Activated CD4-positive, CD25-positive, alpha-beta regulatory T cell treated with anti-CD3 and anti-CD28 coated beads, Interleukin-2, amount 50 U/mL, for 72 hours (primary cell): ENCODE data around the gene ZDHHC14.

Experiments used
- DNase-seq: peaks from one replicate; pipeline ENCODE4 v3.0.0; 2021

The ZDHHC14 gene

DNA sequence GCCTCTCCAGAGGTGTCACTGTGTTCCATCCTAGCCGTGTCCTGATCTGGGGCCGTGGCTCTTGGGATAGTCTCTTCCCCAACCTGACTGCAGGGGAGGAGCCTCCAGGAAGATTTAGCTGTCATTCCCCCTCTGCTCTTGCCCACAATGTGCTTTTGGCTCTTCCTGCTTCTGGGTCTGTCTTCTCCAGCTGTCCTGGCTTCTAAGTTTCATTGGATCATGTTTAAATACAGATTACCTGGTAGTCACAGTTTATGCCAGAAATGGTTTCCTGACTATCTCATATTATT is 139.1 kb downstream of the ZDHHC14 start:
- DNase-seq, result no peak

DNA sequence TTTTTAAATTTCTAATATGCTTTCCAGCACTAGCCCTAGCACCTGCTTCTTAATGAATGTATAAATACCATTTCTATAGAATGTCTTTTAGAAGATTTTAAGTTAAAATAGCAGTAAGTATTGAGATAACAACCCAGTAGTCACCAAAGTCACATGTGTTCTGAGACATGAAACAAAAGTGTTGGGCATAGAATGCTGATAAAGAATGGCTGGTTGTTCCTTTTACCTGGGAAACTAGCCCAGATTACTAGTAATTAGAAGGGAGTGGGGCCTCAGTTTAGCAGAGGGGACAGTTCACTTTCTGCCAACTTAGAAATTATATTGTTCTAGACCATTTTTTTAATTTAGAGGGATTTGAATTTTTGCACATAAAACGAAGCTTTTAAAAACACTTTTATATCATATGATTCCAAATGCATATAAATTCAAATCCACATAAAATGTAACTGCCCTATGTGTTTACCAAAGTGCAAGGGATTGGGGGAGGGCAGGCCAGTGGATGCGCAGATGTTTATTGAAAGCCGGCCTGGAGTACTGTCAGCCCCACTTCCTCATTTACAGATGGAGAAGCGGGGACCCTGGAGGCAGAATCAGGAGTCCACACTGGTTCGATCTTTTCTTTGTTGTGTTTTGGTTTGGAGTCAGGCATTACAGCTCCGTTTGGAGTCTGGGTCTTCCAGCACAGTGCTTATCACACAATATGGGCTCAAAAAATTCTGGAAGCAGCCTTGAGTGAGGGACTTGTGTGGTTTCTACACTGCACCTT is 139.8 kb downstream of the ZDHHC14 start:
- no peak for DNase-seq

DNA sequence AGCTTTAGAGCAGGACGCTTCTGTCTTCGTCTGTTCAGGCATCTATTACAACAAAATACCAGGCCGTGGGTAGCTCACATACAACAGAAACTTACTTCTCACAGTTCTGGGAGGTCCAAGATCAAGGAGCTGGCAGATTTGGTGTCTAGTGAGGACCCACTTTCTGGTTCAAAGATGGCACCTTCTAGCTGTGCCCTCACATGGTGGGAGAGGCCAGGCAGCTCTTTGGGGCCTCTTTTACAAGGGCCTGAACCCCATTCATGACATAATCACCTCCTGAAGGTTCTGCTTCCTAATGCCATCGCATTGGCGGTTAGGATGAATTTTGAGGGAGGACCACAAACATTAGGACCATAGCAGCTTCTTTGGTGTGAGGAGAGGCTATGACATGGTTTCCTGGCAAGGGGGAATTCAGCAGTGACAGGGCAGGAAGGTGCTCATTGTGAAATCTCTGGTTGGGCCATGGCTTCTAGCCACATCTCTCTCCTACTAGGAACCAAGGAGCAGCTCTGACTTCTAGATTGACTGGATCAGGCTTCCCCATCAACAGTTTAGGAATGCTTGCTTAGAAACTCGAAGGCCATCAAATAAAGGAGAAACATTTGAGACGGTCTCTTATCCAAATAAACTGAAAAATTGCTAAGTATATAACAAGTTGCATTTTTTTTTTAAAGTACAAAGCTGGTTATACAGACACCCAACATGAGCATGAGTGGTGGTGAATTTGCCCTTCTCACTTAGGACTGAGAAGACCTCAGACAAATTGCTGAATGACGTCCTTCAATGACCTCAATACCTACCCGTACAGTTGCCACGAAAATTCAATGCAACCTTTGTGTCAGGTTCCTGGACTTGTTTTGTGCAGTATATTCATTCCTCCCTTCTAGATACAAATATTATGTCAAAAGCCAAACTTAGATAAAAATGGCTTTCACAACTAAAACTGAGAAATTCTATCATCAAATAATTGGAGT is 140.7 kb downstream of the ZDHHC14 start:
- DNase-seq, result no peak

DNA sequence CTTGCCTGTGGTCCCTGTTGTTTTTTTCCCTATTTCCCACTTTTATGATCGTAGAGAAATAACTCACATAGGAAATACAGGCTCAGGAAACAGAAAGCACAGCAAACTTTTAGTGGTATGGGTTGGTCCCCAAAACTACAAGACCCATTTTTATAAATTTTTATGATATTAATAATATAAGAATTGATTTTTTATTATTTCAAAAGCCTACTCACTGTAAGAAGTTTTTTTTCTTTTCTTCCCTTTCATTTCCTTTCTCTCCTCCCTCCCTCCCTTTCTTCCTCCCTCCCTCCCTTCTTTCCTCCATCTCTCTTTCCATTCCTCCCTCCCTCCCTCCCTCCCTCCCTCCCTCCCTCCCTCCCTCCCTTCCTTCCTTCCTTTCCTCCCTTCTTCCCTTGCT is 141.5 kb downstream of the ZDHHC14 start:
- no peak for DNase-seq

DNA sequence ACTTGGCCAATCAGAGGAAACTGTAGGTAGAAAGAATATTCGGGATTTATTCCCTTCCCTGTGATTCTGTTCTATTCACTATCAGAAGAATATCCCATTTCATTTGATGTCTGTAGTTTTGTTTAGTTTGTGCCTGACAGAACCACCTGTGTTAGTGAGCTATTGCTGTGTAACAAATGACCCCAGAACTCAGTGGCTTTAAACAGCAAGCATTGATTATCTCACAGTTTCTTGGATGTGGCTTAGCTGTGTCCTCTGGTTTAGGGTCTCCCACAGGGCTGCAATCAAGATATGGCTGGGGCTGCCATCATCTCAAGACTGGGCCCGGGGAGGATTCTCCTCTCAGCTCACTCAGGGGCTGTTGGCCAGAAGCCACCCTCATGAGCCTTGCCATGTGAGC is 143.7 kb downstream of the ZDHHC14 start:
- DNase-seq, result no peak

DNA sequence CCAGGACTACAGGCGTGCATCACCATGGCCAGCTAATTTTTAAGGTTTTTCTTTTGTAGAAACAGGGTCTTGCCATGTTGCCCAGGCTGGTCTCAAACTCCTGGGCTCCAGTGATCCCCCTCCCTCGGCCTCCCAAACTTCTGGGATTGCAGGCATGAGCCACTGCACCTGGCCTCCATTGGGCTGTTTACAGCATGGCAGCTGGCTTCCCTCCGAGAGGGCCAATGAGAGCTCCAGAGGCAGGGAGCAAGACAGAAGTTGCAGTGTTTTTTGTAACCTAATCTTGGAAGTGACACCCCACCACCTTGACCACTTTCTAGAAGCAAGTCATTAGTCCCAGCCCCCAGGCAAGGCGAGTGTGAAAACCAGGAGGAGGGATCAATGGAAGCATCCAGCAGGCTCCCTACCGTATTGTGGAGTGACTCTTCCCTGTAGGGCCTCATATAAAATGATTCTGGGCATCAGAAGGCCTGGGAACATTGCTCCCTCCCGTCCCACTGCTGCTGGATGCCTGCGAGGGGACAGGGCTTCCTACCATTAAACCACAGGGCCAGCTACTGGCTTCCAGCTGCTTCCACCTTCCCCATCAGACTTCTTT is 144.4 kb downstream of the ZDHHC14 start:
- no peak for DNase-seq

DNA sequence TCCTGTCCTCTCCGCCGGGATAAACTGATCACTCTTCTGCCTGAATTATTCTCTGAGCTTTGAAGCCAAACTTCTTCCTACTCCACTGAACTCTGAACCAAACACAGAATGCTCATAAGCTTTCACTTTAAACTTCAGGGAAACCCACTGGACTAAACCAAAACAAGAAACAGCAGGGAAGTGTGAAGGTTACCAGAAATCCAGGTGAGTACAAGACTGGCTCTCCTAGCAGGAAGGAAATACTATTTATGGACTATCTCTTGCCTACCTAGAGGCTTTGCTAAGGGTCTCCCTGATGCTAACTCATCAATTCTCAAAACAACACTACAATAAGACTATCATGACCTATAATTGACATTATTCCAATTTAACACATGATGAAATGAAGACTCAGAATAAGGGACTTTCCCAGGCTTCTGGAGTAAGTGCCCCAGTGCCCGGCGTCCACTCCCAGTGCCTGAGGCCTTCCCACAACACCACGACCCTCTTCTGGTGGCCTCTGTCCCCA is 145.0 kb downstream of the ZDHHC14 start:
- DNase-seq, result no peak

DNA sequence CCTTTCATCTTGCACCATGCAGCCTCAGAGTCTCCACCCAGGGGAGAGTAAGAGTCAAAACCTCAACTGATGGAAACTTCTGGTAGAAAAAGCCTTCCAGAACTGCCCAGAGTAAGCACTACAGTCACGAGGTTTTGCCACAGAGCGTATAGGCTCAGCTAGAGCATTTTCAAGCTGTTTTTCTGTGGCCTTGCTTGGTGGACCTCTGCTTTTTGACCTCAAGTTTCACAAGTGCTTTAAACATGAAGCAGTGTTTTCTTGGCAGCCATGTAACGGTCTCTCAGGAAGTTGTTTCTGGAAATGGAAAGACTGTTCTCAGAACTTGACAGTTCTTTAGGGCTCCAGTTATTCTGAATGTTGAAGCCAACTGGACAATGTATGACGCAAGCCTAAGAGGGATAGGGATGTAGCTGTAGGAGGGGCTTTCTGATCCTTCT is 146.5 kb downstream of the ZDHHC14 start:
- DNase-seq, result no peak

DNA sequence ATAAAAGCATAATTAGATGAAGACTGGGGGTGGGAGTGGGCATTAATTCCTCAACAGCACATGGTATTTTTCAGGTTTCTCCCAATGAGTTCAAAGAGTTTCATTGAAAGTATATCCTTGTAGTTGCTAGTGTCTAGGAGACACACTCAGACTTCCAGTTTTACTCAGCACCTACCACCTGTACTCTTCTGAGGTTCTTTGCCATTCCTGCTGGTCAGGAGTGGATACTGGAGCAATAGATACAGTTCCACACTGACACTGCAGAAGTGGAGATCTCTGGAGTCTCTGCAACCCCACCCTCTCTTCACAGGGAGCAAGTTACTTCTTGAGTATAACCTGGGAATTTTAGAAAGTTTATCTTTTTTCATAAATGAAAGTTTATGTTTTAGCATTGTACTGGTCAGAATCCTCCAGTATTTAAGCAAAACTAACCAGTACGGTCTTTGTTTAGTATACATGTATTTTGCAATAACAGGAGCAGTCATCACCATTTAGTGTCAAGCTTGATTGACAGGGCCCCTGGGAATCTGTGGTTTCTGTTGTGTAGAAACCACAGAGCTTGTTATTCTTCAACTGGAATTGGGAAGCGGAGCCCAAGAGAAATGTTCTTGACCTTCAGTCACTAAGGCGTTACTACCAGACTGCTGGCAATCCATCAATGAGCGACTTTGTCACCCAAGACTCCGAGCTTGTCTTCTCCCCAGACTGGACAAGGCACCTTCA is 148.1 kb downstream of the ZDHHC14 start:
- DNase-seq, result no peak

DNA sequence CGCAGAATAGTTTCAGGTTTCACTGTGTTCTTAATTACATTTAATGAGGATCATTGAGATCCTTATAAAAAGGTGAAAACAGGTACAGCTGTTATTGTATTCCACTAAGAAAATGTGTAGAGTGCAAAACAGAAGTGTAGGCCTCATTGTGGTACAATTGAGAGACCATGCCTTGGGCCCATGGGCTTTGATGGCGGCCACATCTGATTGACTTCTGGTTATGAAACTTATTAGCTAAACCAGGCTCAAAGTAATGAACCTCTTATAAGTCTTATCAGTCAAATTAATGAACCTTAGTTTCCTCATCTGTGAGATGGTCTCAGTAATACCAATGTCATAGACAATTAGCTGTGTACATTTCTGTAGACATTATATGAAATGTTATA is 148.7 kb downstream of the ZDHHC14 start:
- DNase-seq, result no peak

DNA sequence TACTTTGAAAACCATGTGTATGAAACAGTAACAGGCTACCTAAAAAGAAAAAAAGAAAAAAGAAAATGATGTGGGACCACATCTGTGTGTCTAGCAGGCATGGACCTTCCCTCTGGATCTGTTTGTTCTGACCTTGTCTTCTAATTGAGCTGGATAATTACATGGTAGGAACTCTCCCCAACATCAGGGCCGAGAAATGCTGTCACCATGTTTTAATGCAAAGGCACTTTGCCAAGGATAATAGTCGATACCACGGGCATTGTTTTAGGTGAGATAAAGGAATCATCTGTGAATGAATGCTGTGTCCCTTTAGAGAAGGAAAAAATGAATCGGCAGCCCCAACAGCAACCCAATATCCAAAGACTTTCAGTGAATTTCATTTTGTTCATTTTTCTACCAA is 149.1 kb downstream of the ZDHHC14 start:
- no peak for DNase-seq

DNA sequence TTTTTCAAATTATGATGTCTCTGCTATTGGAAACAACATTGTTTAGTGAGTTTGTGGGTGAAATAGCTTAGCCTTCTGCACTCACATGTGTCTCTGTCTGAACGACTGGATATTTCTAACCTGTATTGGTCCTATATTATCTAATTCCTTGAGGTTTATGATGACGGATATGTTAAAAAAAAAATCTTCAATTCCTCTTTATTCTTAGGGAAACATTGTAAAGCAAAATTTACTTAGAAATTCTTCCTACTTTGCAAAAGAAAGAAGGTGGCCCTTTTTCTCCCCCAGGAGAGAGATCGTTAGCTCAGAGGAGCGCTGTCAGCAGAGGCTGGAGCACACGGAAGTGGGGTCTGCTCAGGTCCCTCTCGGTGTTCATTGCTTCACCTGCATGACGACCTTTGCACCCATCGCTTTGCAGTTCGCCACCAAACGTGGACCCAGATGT is 149.8 kb downstream of the ZDHHC14 start:
- DNase-seq, result no peak

DNA sequence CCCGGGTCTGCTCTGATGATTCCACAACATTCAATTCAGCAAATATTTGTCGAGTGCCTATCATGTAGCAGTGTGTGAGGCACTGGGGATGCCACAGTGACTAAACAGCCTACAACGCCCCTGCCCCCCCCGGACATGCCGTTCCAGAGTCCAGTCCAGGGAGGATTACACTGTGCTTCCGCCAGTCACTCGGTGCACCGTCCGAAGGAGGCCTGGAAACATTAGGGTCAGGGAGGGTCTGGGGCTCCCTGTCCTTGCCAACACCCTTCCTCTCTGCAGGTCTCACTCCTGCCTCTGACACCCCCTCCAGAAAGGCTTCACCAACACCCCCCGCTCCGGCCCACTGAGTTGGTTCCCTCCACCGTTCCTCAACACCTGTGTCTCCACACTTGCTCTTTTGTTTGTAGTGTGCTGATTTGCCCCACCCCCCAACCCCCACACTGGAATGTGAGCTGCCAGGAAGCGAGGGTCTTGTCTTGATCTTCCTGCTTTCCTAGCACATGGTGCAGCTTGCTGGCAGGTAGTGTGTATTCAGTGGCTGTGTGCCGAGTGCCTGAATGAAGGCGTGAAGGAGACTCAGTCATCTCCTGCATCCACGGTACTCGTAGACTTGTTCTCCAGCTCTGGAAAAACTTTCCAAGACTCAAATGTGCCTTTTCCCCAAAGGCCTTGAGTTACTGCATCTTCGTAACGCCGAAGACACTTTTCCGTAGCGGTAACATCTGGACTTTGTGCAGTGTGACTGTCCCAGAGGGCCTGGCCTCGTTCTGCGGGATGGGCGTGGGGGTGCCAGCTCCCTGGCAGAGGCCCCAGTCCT is 150.4 kb downstream of the ZDHHC14 start:
- DNase-seq, result no peak

DNA sequence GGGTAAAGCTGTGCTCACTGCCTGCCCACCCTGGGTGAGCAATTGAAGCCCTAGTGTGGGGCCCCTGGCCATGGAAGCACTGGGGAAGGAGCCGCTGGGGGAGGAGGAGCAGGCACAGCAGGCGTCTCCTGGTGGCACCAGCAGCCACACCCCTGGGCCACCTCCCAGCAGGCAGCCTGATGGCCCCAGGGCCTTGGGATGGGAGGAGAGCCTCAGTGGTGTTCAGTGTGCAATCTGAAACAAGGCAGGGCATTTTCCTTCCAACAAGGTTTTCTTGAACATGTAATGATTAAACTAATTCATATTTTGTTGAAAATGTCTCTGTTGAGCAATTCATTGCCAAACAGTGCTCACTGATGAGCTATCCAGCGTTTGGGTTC is 151.0 kb downstream of the ZDHHC14 start:
- no peak for DNase-seq

DNA sequence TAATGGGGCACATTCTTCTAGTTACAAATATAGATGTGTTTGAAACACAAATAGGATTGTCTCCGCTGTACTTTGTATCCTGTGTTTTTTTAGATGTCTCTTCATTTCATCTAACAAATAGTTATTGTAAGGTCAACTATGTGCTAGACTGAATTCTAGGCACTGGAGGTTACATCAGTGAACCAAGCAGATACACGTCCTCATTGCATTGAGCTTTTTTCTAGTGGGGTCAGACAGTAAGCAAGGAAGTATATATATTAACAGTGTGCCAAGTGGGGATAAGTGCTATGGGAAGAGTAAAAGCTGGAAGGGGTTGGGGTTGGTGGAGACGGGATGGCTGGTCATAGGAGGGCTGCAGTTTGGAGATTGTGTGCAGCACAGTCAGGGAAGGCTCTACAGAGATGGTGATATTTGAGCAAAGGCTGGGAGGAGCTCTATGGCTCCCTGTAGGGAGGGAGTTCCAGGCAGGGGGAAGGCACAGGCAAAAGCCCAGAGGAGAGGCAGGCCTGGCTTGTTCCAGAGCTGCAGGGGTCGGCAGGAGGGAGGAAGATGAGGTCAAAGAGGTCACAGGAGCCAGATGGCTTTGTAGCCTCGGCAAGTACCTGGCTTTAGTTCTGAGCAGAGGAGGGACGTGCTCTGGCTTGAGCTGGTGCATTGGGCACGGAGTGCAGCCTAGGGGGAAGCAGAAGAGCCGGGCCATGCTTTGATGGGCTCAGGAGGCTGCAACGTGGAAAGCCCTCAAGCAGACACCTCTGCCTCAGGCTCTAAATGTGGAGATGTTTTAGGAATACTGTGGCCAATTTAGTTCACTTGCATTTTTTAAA is 152.3 kb downstream of the ZDHHC14 start:
- DNase-seq, result no peak

DNA sequence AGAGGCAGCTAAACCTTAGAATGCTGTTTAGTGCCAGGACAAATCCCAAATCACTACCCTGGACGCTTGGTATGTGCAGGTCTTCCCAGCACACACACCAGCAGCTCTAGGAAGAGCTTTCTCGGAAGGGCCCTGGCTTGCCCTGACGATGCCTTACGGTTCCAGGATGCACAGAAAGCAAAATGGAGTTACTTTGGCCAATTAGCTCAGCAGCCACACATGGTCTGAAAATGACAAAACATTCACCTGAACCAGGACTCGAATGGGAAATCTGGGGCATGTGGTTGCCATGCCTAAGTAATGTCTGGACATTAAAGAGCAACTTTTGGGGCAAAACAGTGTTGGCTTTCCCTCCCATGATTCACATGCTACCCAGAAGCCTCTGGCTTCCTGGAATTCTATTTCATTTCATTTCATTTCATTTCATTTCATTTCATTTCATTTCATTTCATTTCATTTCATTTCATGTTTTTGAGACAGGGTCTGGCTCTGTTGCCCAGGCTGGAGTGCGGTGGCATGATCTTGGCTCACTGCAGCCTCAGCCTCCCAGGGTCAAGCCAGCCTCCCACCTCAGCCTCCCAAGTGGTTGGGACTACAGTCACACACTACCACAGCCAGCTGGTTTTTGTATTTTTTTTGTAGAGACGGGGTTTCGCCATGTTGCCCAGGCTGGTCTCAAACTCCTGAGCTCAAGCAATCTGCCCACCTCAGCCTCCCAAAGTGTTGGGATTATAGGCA is 153.3 kb downstream of the ZDHHC14 start:
- no peak for DNase-seq

DNA sequence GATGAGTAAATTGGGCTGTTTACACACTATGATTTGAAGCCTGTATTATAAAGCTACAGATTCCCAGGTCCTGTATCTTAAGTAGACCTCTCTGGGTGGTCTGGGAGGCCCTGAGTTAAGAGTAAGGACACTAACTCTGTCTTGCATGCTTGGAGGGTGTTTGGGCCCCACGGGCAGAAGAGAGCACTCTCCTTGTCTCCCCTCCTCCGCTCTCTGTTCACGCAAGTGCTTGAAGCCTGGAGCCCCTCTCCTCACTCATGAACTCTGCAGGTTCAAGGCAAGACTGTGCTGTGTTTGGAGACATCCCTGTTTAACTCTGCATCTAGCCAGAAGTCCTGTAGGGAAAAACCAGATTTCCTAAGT is 154.0 kb downstream of the ZDHHC14 start:
- no peak for DNase-seq

DNA sequence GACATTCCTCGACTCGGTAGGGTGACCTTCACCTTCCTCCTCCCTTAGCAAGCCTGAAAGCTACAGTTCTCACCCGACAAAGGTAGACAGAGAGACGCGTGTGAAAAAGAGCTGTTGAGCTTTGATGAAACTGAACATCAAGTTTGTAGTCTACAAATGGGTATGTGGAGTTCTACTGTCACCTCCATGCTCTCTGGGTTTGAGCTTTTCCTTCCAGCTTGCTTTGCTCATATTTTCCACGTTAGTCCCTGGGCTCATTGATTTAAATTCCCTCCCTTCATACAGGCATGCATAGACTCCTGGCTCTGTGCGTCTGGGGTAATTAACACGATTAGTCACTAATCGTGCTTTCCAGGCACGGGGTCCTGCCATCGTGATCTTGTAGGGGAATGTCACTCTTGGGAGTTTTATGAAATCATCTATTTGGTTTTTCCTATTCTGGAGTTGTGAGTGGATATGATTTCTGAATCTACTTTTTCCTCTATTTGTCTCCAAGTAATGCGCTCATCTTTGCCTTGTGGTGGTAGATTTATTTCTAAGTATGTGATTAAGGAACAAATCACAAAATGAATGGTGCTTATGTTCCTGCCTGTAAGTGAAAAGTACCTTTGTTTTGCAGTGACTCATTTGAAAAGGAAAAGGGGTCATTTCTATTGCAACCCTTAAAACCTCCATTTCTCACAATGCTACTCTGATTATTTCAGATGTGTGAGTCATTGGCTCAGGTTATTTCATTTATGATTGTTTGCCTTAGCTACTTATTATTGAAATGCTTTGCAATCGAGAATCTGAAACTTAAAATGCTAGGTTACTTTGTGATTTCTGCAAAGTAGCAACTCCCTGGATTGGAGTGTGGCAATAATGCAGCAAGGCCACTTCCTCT is 154.6 kb downstream of the ZDHHC14 start:
- DNase-seq, result no peak

DNA sequence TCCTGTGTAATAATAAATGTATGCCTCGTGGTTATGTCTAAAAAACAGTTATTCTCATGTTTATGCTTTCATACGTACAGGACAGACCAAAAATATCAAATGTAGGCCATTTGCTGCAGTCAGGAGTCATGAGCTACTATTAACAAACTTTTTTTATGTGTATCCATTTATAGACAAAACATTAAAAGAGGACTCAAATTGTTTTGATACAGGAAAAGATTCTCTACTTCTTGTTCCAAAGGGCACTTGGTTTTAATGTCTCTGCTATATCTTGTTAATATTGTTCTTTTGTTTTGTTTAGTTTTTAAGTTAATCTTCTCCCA is 155.2 kb downstream of the ZDHHC14 start:
- DNase-seq, result no peak

DNA sequence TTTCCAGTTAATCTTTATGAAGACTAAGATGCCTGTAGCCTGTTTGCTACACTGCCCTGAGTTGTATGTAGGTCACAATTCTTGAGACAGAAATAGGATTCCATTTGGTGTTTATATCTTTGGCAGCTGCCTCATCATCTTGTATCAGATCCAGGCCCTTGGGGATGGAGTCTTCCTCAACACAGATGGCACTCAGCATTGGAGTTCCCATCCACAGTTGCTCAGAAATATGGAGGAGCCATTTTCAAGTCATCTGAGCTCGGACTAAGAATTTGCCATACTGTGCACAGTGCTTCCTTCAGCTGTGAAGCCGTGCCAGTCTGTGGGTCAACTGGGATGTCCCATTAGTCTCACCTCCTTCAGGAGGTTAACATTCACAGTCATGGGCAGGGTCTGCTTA is 156.6 kb downstream of the ZDHHC14 start:
- no peak for DNase-seq
